Fibroblast of the aortic adventitia (primary cell): ENCODE data around the gene RASSF8. TPM values are rescaled to one million over a fixed set of nuclear protein-coding genes. Genes with fewer than 3 reads are reported as not detected.

Experiments used
- DNase-seq: peaks from one replicate; pipeline ENCODE4 v3.0.0-alpha.2; 2010; ENCODE audit warnings: low read depth
- H3K4me3 ChIP-seq: 2 replicates; pipeline ENCODE4 v1.5.1; 2011; ENCODE audit warnings: low read depth, mild to moderate bottlenecking, control low read depth, low read length, moderate library complexity
- total RNA-seq: library from RNA; depleted of rRNA; stranded (reverse); fragments of >200 nt; gene quantifications from 2 replicates; pipeline ENCODE4 v1.2.3, GENCODE V29; 2012; ENCODE audit warnings: low replicate concordance
- TF ChIP-seq, protein P1 (sequence below): IDR thresholded peaks from 2 replicates; pipeline ENCODE4 v1.5.1; 2011; ENCODE audit warnings: mild to moderate bottlenecking, low read length, control low read depth, inconsistent platforms; ENCODE audit not compliant: insufficient read depth

The RASSF8 gene
- total RNA-seq, 1 donor, result 128 TPM

DNA sequence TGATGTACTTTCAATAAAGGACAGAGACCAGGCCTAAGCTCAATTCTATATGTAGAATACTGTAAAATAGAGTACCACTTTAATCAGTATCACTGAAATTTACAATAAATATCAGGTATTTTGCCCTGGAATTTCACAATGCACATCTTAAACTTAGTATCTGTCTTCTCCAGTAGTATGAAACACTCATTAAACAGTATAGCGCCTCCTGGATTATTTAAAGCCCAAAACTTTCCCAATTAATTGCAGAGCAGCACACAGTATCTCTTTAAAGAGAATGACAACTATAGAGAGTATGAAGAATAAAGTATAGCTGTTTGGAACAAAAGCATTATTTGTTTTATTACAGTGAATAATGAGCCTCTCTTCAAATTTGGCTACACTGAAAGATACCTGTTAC lies 86.1 kb downstream of the RASSF8 start:
- TF ChIP-seq, protein P1, sequence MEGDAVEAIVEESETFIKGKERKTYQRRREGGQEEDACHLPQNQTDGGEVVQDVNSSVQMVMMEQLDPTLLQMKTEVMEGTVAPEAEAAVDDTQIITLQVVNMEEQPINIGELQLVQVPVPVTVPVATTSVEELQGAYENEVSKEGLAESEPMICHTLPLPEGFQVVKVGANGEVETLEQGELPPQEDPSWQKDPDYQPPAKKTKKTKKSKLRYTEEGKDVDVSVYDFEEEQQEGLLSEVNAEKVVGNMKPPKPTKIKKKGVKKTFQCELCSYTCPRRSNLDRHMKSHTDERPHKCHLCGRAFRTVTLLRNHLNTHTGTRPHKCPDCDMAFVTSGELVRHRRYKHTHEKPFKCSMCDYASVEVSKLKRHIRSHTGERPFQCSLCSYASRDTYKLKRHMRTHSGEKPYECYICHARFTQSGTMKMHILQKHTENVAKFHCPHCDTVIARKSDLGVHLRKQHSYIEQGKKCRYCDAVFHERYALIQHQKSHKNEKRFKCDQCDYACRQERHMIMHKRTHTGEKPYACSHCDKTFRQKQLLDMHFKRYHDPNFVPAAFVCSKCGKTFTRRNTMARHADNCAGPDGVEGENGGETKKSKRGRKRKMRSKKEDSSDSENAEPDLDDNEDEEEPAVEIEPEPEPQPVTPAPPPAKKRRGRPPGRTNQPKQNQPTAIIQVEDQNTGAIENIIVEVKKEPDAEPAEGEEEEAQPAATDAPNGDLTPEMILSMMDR, result no peak
- H3K4me3 ChIP-seq, result no peak overlapping the region
- DNase-seq, result no peak

DNA sequence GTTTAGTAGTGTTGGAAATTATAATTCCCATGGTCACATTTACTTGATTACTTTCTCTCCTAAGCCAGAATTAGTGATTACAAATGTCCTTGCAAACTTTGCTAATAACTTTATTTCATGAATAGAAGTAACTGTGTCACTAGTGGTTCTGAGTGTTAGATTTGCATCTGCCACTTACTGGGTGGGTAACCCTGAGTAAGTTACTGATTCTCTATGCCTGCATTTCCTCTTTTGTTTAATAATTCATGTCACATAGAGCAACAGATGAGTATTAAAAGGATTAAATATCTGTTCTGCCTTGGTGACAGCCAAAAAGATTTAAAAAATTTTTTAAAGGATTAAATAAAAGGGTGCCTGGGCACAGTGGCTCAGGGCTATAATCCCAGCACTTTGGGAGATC lies 87.7 kb downstream of the RASSF8 start:
- TF ChIP-seq, protein P1, result no peak
- H3K4me3 ChIP-seq, result no peak overlapping the region
- DNase-seq, result no peak

DNA sequence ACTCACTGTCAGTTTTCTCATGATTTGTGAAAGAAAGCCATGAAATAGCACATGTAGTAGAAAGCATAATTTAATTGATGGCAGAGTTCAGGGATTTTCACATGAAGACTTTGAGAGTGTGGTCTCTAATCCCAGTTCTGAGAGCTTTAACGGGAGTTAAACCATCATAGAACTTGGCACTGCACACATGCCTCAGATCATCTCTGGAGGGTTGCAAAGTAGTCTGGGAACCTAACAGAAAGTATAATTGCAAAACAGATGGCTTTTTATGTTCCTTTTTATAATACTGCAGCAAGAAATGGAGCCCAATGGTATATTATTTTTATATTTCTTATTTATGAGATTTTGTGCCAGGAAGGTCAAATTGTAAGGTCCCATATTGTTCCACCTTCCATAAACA lies 88.4 kb downstream of the RASSF8 start:
- TF ChIP-seq, protein P1, result no peak
- no peak overlapping the region for H3K4me3 ChIP-seq
- no peak for DNase-seq

DNA sequence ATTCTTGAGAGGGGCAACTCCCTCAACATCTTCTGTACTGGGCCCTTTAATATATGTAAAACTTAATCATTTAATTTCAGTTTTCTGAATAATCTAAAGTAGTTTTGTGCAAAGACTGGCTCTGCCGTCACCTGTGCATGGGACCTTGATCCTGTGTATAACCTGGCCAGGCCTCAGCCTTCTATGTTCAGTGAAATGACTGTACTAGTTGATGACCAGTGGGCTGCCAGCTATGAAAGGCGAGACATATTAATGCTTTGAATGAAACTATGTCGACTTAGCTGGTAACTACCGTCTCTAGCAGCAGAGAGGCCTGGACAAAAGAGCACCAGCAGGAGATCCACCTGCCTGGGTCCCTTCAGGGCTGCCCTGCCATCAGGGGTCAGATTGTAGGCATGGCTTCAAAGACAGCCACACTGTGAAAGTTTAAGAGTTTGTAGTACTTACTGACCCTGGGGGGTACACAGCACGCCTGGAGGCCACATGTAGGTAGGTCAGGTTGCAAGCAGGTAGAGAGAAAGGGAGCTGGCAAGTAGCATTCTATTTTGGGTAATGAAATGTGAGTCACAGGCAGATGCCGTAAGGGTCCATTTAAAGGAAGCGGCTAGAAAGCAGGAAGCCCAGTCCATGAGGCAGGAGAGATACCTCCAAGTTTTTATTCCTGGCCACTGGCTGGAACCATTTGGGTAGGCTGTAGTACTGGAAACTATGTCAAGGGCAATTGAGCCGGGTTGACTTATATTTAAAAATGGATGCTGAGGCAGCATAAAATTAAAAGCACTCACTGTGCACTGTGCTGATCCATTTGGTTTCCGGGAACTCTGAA lies 89.1 kb downstream of the RASSF8 start:
- no peak for DNase-seq
- TF ChIP-seq, protein P1, result no peak

GRCh38 chr12:26052652-26053051 lies 94.2 kb downstream of the RASSF8 start:
- DNase-seq, result no peak
- TF ChIP-seq, protein P1, result no peak
- no peak overlapping the region for H3K4me3 ChIP-seq

More for the DNA sequence above, 89.1 kb downstream of the RASSF8 start:
- H3K4me3 ChIP-seq, result no peak overlapping the region

- TF ChIP-seq, protein P1, result no peak
- H3K4me3 ChIP-seq, result no peak overlapping the region
These were observed 95.9 kb downstream of the RASSF8 start for GRCh38 chr12:26054383-26054782.

More at GRCh38 chr12:26054383-26054782, 95.9 kb downstream of the RASSF8 start:
- no peak for DNase-seq
